SH-SY5Y (cell line): Measurements from ENCODE around the gene CLSTN1.

ENCODE experiments used
- GATA2 ChIP-seq: IDR thresholded peaks from 2 replicates; pipeline ENCODE4 v1.6.1; 2011; ENCODE audit warnings: mild to moderate bottlenecking, low read depth, low read length
- GATA3 ChIP-seq: IDR thresholded peaks from 2 replicates; pipeline ENCODE4 v1.6.1; 2011; ENCODE audit warnings: low read depth, mild to moderate bottlenecking, low read length, moderate library complexity

The CLSTN1 gene

GRCh38 chr1:9717193-9718005 is 106.4 kb downstream of the CLSTN1 start:
- TF ChIP-seq GATA3 (no peak), GATA2 (no peak)

GRCh38 chr1:9716404-9717192 is 107.2 kb downstream of the CLSTN1 start:
- TF ChIP-seq GATA2 = no peak
- no peak for TF ChIP-seq GATA3

GRCh38 chr1:9715536-9716226 is 108.1 kb downstream of the CLSTN1 start:
- no peak for TF ChIP-seq GATA2
- TF ChIP-seq GATA3 = no peak

- TF ChIP-seq GATA2 (no peak), GATA3 (no peak)
Observed at GRCh38 chr1:9714257-9714718, 109.5 kb downstream of the CLSTN1 start.

GRCh38 chr1:9711466-9712020 is 112.2 kb downstream of the CLSTN1 start:
- TF ChIP-seq GATA3 (no peak), GATA2 (no peak)

GRCh38 chr1:9710037-9710436 is 113.7 kb downstream of the CLSTN1 start:
- TF ChIP-seq GATA3 = no peak
- no peak for TF ChIP-seq GATA2

GRCh38 chr1:9706178-9706577 is 117.6 kb downstream of the CLSTN1 start:
- TF ChIP-seq GATA2 (no peak), GATA3 (no peak)

- no peak for TF ChIP-seq GATA3
- no peak for TF ChIP-seq GATA2
Observed at GRCh38 chr1:9705337-9706093, 118.2 kb downstream of the CLSTN1 start.

GRCh38 chr1:9703681-9704080 is 120.1 kb downstream of the CLSTN1 start:
- TF ChIP-seq GATA3 (no peak), GATA2 (no peak)

- no peak for TF ChIP-seq GATA2
- TF ChIP-seq GATA3 = no peak
Observed at GRCh38 chr1:9703165-9703509, 120.6 kb downstream of the CLSTN1 start.

GRCh38 chr1:9701665-9702064 is 122.1 kb downstream of the CLSTN1 start:
- TF ChIP-seq GATA3 = no peak
- no peak for TF ChIP-seq GATA2

- no peak for TF ChIP-seq GATA2
- TF ChIP-seq GATA3 = no peak
Observed at GRCh38 chr1:9700340-9700739, 123.4 kb downstream of the CLSTN1 start.

GRCh38 chr1:9699361-9699760 is 124.4 kb downstream of the CLSTN1 start:
- no peak for TF ChIP-seq GATA3
- no peak for TF ChIP-seq GATA2

GRCh38 chr1:9696793-9697192 is 127.0 kb downstream of the CLSTN1 start:
- no peak for TF ChIP-seq GATA3
- TF ChIP-seq GATA2 = no peak

- TF ChIP-seq GATA3 (no peak), GATA2 (no peak)
Observed at GRCh38 chr1:9691691-9692090, 132.1 kb downstream of the CLSTN1 start.

- TF ChIP-seq GATA3 (no peak), GATA2 (no peak)
Observed at GRCh38 chr1:9691108-9691445, 132.7 kb downstream of the CLSTN1 start.
